CD8-positive, alpha-beta memory T cell (primary cell): Measurements from ENCODE around the gene POLR1F. TPM values are rescaled to one million over a fixed set of nuclear protein-coding genes. Genes with fewer than 3 reads are reported as not detected.

Experiments
- CTCF ChIA-PET: fragments of 350-600 bp; sonication (Branson Sonifier 250); formaldehyde crosslinking; loops from one replicate; lab custom pipeline; 2021; ENCODE audit warnings: antibody characterized with exemption; lab: Charles Lee
- POLR2A ChIA-PET: fragments of 350-600 bp; sonication (Branson Sonifier 250); formaldehyde crosslinking; loops from one replicate; lab custom pipeline; 2021; ENCODE audit warnings: antibody characterized with exemption; lab: Charles Lee
- DNase-seq, 5 donors: peaks; one replicate each; pipeline versions ENCODE4 v3.0.0 to v3.0.0-alpha.2; 2020 to 2022; ENCODE audit warnings: mixed read lengths in 1 of 5
- H3K27ac ChIP-seq: one replicate; pipeline ENCODE4 v1.7.0; 2013; ENCODE audit warnings: low read depth, mild to moderate bottlenecking, low read length, moderate library complexity
- H3K27me3 ChIP-seq: 2 replicates; pipeline ENCODE4 v1.7.0; 2013; ENCODE audit warnings: low read length, mild to moderate bottlenecking; ENCODE audit not compliant: insufficient read depth, poor library complexity, severe bottlenecking
- H3K36me3 ChIP-seq: 2 replicates; pipeline ENCODE4 v1.7.0; 2013; ENCODE audit warnings: mild to moderate bottlenecking, low read length, moderate library complexity; ENCODE audit not compliant: insufficient read depth
- H3K4me1 ChIP-seq: 2 replicates; pipeline ENCODE4 v1.7.0; 2013; ENCODE audit warnings: mild to moderate bottlenecking, low read length, moderate library complexity; ENCODE audit not compliant: insufficient read depth
- H3K4me3 ChIP-seq: 2 replicates; pipeline ENCODE4 v1.7.0; 2013; ENCODE audit warnings: mild to moderate bottlenecking, low read length
- H3K9me3 ChIP-seq: 2 replicates; pipeline ENCODE4 v1.7.0; 2013; ENCODE audit warnings: mild to moderate bottlenecking, low read length
- H3K27ac Mint-ChIP-seq, 8 donors: one replicate each; pipeline ENCODE4 v1.8.0; 2020 to 2021; ENCODE audit warnings: mixed read lengths in 8 of 8, mild to moderate bottlenecking in 6 of 8, inconsistent platforms in 3 of 8, moderate library complexity in 3 of 8
- H3K27me3 Mint-ChIP-seq, 2 donors: one replicate each; pipeline ENCODE4 v1.8.0; 2020 to 2021; ENCODE audit warnings: mixed read lengths in 2 of 2, mild to moderate bottlenecking in 1 of 2, moderate library complexity in 1 of 2
- H3K36me3 Mint-ChIP-seq, 3 donors: one replicate each; pipeline ENCODE4 v1.8.0; 2020 to 2021; ENCODE audit warnings: mixed read lengths in 3 of 3, inconsistent platforms in 1 of 3, mild to moderate bottlenecking in 1 of 3
- H3K4me1 Mint-ChIP-seq, 3 donors: one replicate each; pipeline ENCODE4 v1.8.0; 2020 to 2021; ENCODE audit warnings: mixed read lengths in 3 of 3, inconsistent platforms in 1 of 3, mild to moderate bottlenecking in 1 of 3
- H3K4me3 Mint-ChIP-seq, 7 donors: one replicate each; pipeline ENCODE4 v1.8.0; 2020 to 2021; ENCODE audit warnings: mixed read lengths in 7 of 7, mild to moderate bottlenecking in 6 of 7, moderate library complexity in 4 of 7, inconsistent platforms in 2 of 7
- H3K9me3 Mint-ChIP-seq, 5 donors: one replicate each; pipeline ENCODE4 v1.8.0; 2020 to 2022; ENCODE audit warnings: mixed read lengths in 5 of 5, mild to moderate bottlenecking in 3 of 5, moderate library complexity in 2 of 5, inconsistent platforms in 1 of 5
- polyA plus RNA-seq: library from polyadenylated mRNA; unstranded; fragments of 300-500 nt; fragmentation: Illumina TruSeq; gene quantifications from one replicate; pipeline ENCODE4 v1.2.3, GENCODE V29; 2021
- total RNA-seq, 2 experiments: library from RNA; stranded (reverse); gene quantifications; one replicate each; pipeline ENCODE4 v1.2.3, GENCODE V29; 2021

Gene POLR1F
- total and polyA plus RNA-seq, 3 experiments from 2014 or later, result 30.6 to 40.3 (median 35.5) TPM

GRCh38 chr7:19674266-19674960 is 34.4 kb downstream of the POLR1F start:
- POLR2A ChIA-PET, result no interaction called here
- Mint-ChIP-seq H3K27me3 (peaks cover 0 to 7% of the 10 kb centered on the region in 2 donors), H3K4me1 (peaks cover 0 to 7% (median 0%) of the 10 kb centered on the region in 3 donors), H3K27ac (no peak overlapping the region), H3K4me3 (no peak overlapping the region), H3K36me3 (no peaks in the 10 kb centered on the region), H3K9me3 (peaks cover 0 to 2% (median 0%) of the 10 kb centered on the region in 5 donors)
- Histone ChIP-seq H3K4me1 (no peaks in the 10 kb centered on the region), H3K36me3 (no peaks in the 10 kb centered on the region), H3K9me3 (no peaks in the 10 kb centered on the region), H3K27ac (no peak overlapping the region), H3K27me3 (no peaks in the 10 kb centered on the region), H3K4me3 (no peak overlapping the region)
- CTCF ChIA-PET, result no interaction called here
- DNase-seq, result no peak

- H3K27me3 ChIP-seq, result no peaks in the 10 kb centered on the region
- POLR2A ChIA-PET, result no interaction called here
- H3K4me1 ChIP-seq, result no peaks in the 10 kb centered on the region
- CTCF ChIA-PET, result no interaction called here
- no peak overlapping the region for H3K4me3 ChIP-seq
- Mint-ChIP-seq H3K27me3 (peaks cover 0 to 7% of the 10 kb centered on the region in 2 donors), H3K27ac (peak overlapping the region in 1 of 8 donors; percentile 17), H3K9me3 (peaks cover 0 to under 1% (median 0%) of the 10 kb centered on the region in 5 donors), H3K4me1 (no peaks in the 10 kb centered on the region), H3K36me3 (no peaks in the 10 kb centered on the region), H3K4me3 (no peak overlapping the region)
- no peak for DNase-seq
- H3K9me3 ChIP-seq, result no peaks in the 10 kb centered on the region
- H3K27ac ChIP-seq, result no peak overlapping the region
- no peaks in the 10 kb centered on the region for H3K36me3 ChIP-seq
Observed at GRCh38 chr7:19670806-19671205, 38.0 kb downstream of the POLR1F start.

- POLR2A ChIA-PET, result no interaction called here
- Mint-ChIP-seq H3K9me3 (no peaks in the 10 kb centered on the region), H3K27ac (no peak overlapping the region), H3K4me1 (peaks cover 4 to 22% (median 11%) of the 10 kb centered on the region in 3 donors), H3K4me3 (no peak overlapping the region), H3K36me3 (no peaks in the 10 kb centered on the region), H3K27me3 (peaks cover 0 to 4% of the 10 kb centered on the region in 2 donors)
- Histone ChIP-seq H3K4me1 (no peaks in the 10 kb centered on the region), H3K27me3 (no peaks in the 10 kb centered on the region), H3K9me3 (no peaks in the 10 kb centered on the region), H3K27ac (no peak overlapping the region), H3K4me3 (no peak overlapping the region), H3K36me3 (no peaks in the 10 kb centered on the region)
- CTCF ChIA-PET, result no interaction called here
- DNase-seq, result peak in 1 of 5 donors; percentile 6
Observed at GRCh38 chr7:19665399-19666008, 43.3 kb downstream of the POLR1F start.

GRCh38 chr7:19663816-19664462 is 44.9 kb downstream of the POLR1F start:
- Mint-ChIP-seq H3K27ac (no peak overlapping the region), H3K9me3 (no peaks in the 10 kb centered on the region), H3K4me3 (peak overlapping the region in 3 of 7 donors; percentile 0 to 50 (median 23)), H3K27me3 (no peaks in the 10 kb centered on the region), H3K36me3 (no peaks in the 10 kb centered on the region), H3K4me1 (peaks cover 4 to 22% (median 11%) of the 10 kb centered on the region in 3 donors)
- POLR2A ChIA-PET, result no interaction called here
- no peaks in the 10 kb centered on the region for H3K9me3 ChIP-seq
- DNase-seq, result no peak
- H3K4me3 ChIP-seq, result no peak overlapping the region
- CTCF ChIA-PET, result no interaction called here
- no peaks in the 10 kb centered on the region for H3K27me3 ChIP-seq
- H3K36me3 ChIP-seq, result no peaks in the 10 kb centered on the region
- no peak overlapping the region for H3K27ac ChIP-seq
- H3K4me1 ChIP-seq, result no peaks in the 10 kb centered on the region

GRCh38 chr7:19648791-19649190 is 60.0 kb downstream of the POLR1F start:
- Mint-ChIP-seq H3K4me1 (no peaks in the 10 kb centered on the region), H3K27ac (no peak overlapping the region), H3K9me3 (peaks cover 6 to 16% (median 12%) of the 10 kb centered on the region in 5 donors), H3K4me3 (no peak overlapping the region), H3K27me3 (peaks cover 0 to 5% of the 10 kb centered on the region in 2 donors), H3K36me3 (no peaks in the 10 kb centered on the region)
- no peaks in the 10 kb centered on the region for H3K27me3 ChIP-seq
- ChIA-PET CTCF (no interaction called here), POLR2A (no interaction called here)
- DNase-seq, result no peak
- H3K27ac ChIP-seq, result no peak overlapping the region
- H3K36me3 ChIP-seq, result no peaks in the 10 kb centered on the region
- H3K9me3 ChIP-seq, result no peaks in the 10 kb centered on the region
- no peaks in the 10 kb centered on the region for H3K4me1 ChIP-seq
- no peak overlapping the region for H3K4me3 ChIP-seq

Other genes starting within 250 kb of the POLR1F start
- gene TMEM196, start 64.6 kb upstream of the POLR1F start, total RNA-seq, result not detected
- gene TMEM196, start 64.6 kb upstream of the POLR1F start, polyA plus RNA-seq, result not detected